ENCODE results near the gene MUC5AC. TPM values are rescaled to one million over a fixed set of nuclear protein-coding genes. Genes with fewer than 3 reads are reported as not detected.
"Not testable (repeated sequence)": the region's sequence is repeated elsewhere in the genome, so short reads cannot be mapped to it uniquely, and the experiment has no call there.

The MUC5AC gene
- total RNA-seq, 2 donors from 2014 or later, result not detected

- H3K9me3 ChIP-seq, result no peaks in the 10 kb centered on the region
- no peaks in the 10 kb centered on the region for H3K36me3 ChIP-seq
- peaks cover 0 to 7% of the 10 kb centered on the region in 2 donors for H3K4me1 ChIP-seq
- no peak for TF ChIP-seq CTCF (IDR thresholded peaks at IDR 0.05)
- no peaks in the 10 kb centered on the region for H3K27me3 ChIP-seq
- H3K4me3 ChIP-seq, result no peak overlapping the region
- no peak overlapping the region for H3K27ac ChIP-seq
- no peak for DNase-seq (ENCODE audit: low spot score)
Measured at GRCh38 chr11:1155274-1155693, 2.5 kb upstream of the MUC5AC start.

DNA sequence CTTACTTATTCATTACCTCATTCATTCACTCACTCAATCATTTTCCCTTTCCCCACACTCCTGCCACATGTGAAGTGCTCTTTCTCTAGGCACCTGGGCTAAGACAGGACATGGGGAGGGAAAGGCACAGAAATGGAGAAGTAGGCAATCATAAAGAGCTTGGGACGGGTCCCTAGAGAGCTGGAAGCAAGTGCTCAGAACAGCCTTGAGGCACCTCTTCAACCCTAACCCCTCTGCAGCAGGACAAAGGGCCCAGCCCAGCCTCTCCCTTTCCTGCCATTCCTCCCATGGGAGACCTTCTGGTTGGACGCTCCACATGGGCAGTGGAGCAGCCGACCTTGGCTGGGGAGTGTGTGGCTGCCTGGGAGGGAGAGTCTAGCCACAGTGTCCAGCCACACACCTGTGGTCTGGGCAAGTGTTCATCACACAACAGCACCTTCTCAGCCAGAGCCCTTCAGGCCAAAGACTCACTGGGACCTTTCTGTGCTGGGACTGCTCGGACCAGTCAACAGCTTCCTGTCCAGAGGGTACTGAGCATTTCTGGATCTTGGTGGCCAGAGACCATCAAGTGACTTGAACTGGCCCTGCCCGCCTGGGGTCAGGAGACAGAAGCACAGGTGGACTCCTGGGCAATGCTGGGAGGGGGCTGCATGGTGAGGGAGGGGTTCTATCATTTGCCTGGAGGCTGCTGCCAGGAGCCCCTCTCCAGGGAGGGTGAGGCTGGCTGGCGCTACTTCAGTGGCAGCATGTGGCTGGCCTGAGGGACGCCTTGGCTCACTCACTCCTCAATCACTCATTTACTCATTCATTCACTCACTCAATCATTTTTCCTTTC is 1.0 kb upstream of the MUC5AC start:
- no peak for DNase-seq (ENCODE audit: low spot score)
- no peak for TF ChIP-seq CTCF (IDR thresholded peaks at IDR 0.05)
- Histone ChIP-seq H3K36me3 (no peaks in the 10 kb centered on the region), H3K27me3 (no peaks in the 10 kb centered on the region), H3K4me1 (no peaks in the 10 kb centered on the region), H3K4me3 (no peak overlapping the region), H3K27ac (no peak overlapping the region), H3K9me3 (no peaks in the 10 kb centered on the region)

GRCh38 chr11:1157341-1157644 is 460 bp upstream of the MUC5AC start:
- no peak for DNase-seq (ENCODE audit: low spot score)
- Histone ChIP-seq H3K27me3 (no peaks in the 10 kb centered on the region), H3K9me3 (no peaks in the 10 kb centered on the region), H3K4me3 (no peak overlapping the region), H3K36me3 (no peaks in the 10 kb centered on the region), H3K27ac (no peak overlapping the region), H3K4me1 (no peaks in the 10 kb centered on the region)
- no peak for TF ChIP-seq CTCF (IDR thresholded peaks at IDR 0.05)

DNA sequence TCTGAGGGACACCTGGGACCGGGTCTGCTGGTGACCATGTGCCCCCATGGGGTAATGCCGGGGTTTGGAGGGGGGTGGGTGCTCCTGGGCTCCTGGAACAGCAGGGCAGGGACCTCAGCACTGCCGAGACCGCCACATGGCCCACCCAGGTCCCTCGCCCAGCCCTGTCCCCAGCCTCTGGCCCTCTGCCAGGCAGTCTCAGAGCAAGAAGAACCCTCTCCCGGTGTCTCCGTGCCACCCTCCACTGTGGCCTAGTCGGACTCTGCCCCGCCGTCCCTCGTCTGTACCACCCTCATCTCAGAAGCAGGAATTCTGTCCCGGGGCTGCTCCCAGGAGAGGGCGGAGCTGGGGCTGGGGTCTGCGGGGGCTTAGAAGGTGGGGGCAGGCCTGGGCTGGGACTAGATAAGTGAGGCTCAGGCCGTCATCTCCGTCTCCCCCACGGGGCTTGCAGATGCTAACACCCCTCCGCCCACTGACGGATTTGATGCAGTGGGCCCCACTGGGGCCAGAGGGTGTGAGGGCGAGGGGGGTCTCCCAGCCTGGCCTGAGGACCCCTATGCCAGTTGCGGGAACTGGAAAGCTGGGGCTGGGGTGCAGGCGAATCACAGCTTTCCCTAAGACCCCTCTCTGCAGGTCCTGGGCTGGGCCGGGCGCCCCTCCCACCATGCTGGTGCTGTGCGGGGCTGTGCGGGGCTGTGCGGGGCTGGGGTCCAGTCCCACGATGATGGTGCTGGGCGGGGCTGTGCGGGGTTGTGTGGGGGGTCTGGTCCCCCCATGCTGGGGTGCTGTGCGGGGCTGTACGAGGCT is 1.1 kb downstream of the MUC5AC start:
- no peaks in the 10 kb centered on the region for H3K4me1 ChIP-seq
- no peaks in the 10 kb centered on the region for H3K27me3 ChIP-seq
- TF ChIP-seq CTCF (IDR thresholded peaks at IDR 0.05), result no peak
- H3K4me3 ChIP-seq, result no peak overlapping the region
- H3K9me3 ChIP-seq, result no peaks in the 10 kb centered on the region
- DNase-seq (ENCODE audit: low spot score), result no peak
- H3K36me3 ChIP-seq, result no peaks in the 10 kb centered on the region
- H3K27ac ChIP-seq, result no peak overlapping the region

DNA sequence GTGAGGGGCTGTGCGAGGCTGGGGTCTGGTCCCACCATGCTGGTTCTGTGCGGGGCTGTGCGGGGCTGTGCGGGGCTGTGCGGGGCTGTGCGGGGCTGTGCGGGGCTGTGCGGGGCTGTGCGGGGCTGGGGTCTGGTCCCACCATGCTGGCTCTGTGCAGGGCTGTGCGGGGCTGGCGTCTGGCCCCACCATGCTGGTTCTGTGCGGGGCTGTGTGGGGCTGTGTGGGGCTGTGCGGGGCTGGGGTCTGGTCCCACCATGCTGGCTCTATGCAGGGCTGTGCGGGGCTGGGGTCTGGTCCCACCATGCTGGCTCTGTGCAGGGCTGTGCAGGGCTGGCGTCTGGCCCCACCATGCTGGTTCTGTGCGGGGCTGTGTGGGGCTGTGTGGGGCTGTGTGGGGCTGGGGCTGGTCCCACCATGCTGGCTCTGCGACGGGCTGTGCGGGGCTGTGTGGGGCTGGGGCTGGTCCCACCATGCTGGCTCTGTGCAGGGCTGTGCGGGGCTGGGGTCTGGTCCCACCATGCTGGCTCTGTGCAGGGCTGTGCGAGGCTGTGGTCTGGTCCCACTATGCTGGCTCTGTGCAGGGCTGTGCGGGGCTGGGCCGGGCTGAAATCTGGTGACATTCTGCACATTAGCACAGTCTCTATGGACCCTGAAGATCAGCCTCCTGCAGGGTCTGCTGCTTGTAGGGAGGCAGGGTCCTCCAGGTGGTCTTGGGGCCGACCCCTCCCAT is 1.9 kb downstream of the MUC5AC start:
- not testable (repeated sequence) for H3K36me3 ChIP-seq; H3K27me3 ChIP-seq; H3K27ac ChIP-seq; DNase-seq (ENCODE audit: low spot score); H3K9me3 ChIP-seq; H3K4me3 ChIP-seq; H3K4me1 ChIP-seq

All from right atrium auricular region (tissue), 2 donors.